Stimulated activated effector memory CD8-positive, alpha-beta T cell treated with anti-CD3 and anti-CD28 coated beads, Interleukin-12 subunit alpha, Interleukin-12 subunit beta, amount 100 ng/mL, for 72 hours (primary cell): ENCODE data around the gene ZFX.
"Not testable (repeated sequence)": the region's sequence is repeated elsewhere in the genome, so short reads cannot be mapped to it uniquely, and the experiment has no call there.

Source experiments
- ATAC-seq: fragments of 150-1000 bp; cut with Tn5 transposase; 2 replicates; pipeline ENCODE4 v1.10.0; 2021
- DNase-seq, 2 donors: peaks; one replicate each; pipeline ENCODE4 v3.0.0; 2021 to 2022; ENCODE audit warnings: low spot score in 2 of 2
- H3K27ac Mint-ChIP-seq: one replicate; pipeline ENCODE4 v1.8.0; 2022; ENCODE audit warnings: mild to moderate bottlenecking, mixed read lengths
- H3K36me3 Mint-ChIP-seq: one replicate; pipeline ENCODE4 v1.8.0; 2022; ENCODE audit warnings: mild to moderate bottlenecking, mixed read lengths
- H3K4me1 Mint-ChIP-seq: one replicate; pipeline ENCODE4 v1.8.0; 2022; ENCODE audit warnings: mixed read lengths
- H3K4me3 Mint-ChIP-seq: one replicate; pipeline ENCODE4 v1.8.0; 2022; ENCODE audit warnings: mild to moderate bottlenecking, mixed read lengths
- H3K9me3 Mint-ChIP-seq: one replicate; pipeline ENCODE4 v1.8.0; 2022; ENCODE audit warnings: mixed read lengths

ZFX gene

GRCh38 chrX:24147165-24147564, 2.4 kb upstream of the ZFX start:
- no peaks in the 10 kb centered on the region for H3K9me3 Mint-ChIP-seq
- H3K4me1 Mint-ChIP-seq, result peaks cover 14% of the 10 kb centered on the region
- H3K4me3 Mint-ChIP-seq, result peak overlapping the region; percentile 25
- H3K36me3 Mint-ChIP-seq, result peaks cover 19% of the 10 kb centered on the region
- no peak for ATAC-seq
- no peak for DNase-seq
- H3K27ac Mint-ChIP-seq, result no peak overlapping the region

GRCh38 chrX:24148121-24148520, 1.4 kb upstream of the ZFX start:
- no peak for ATAC-seq
- Mint-ChIP-seq H3K9me3 (no peaks in the 10 kb centered on the region), H3K36me3 (peaks cover 28% of the 10 kb centered on the region), H3K27ac (peak overlapping the region; percentile 92), H3K4me3 (peak overlapping the region; percentile 62), H3K4me1 (peaks cover 23% of the 10 kb centered on the region)
- no peak for DNase-seq

- Mint-ChIP-seq H3K36me3 (peaks cover 34% of the 10 kb centered on the region), H3K4me1 (peaks cover 29% of the 10 kb centered on the region), H3K4me3 (peak overlapping the region; percentile 62), H3K9me3 (no peaks in the 10 kb centered on the region), H3K27ac (peak overlapping the region; percentile 92)
- DNase-seq (peak; percentile 4 to 66), ATAC-seq (no peak)
These were observed 786 bp upstream of the ZFX start for GRCh38 chrX:24148535-24149350.

- peak overlapping the region; percentile 83 for H3K27ac Mint-ChIP-seq
- peaks cover 48% of the 10 kb centered on the region for H3K36me3 Mint-ChIP-seq
- peak overlapping the region; percentile 89 for H3K4me3 Mint-ChIP-seq
- peaks cover 36% of the 10 kb centered on the region for H3K4me1 Mint-ChIP-seq
- ATAC-seq (peak; percentile 85), DNase-seq (peak; percentile 51 to 81)
- no peaks in the 10 kb centered on the region for H3K9me3 Mint-ChIP-seq
These were observed 692 bp downstream of the ZFX start for GRCh38 chrX:24150051-24150790.

- Mint-ChIP-seq H3K4me1 (peaks cover 37% of the 10 kb centered on the region), H3K9me3 (no peaks in the 10 kb centered on the region)
- no peak for ATAC-seq
These were observed 1.4 kb downstream of the ZFX start for GRCh38 chrX:24150898-24151297.

GRCh38 chrX:24151513-24151912, 2.0 kb downstream of the ZFX start:
- Mint-ChIP-seq H3K36me3 (peaks cover 61% of the 10 kb centered on the region), H3K4me1 (peaks cover 44% of the 10 kb centered on the region), H3K4me3 (peak overlapping the region; percentile 89), H3K9me3 (no peaks in the 10 kb centered on the region), H3K27ac (peak overlapping the region; percentile 83)
- ATAC-seq (no peak), DNase-seq (no peak)

More at GRCh38 chrX:24150898-24151297, 1.4 kb downstream of the ZFX start:
- Mint-ChIP-seq H3K36me3 (peaks cover 55% of the 10 kb centered on the region), H3K27ac (peak overlapping the region; percentile 83), H3K4me3 (peak overlapping the region; percentile 89)
- DNase-seq, result no peak

GRCh38 chrX:24153178-24153795, 3.8 kb downstream of the ZFX start:
- no peak for DNase-seq

GRCh38 chrX:24153796-24154189, 4.3 kb downstream of the ZFX start:
- peak overlapping the region; percentile 89 for H3K4me3 Mint-ChIP-seq
- DNase-seq (no peak), ATAC-seq (no peak)
- H3K27ac Mint-ChIP-seq, result peak overlapping the region; percentile 83
- H3K9me3 Mint-ChIP-seq, result no peaks in the 10 kb centered on the region
- peaks cover 49% of the 10 kb centered on the region for H3K4me1 Mint-ChIP-seq
- H3K36me3 Mint-ChIP-seq, result peaks cover 80% of the 10 kb centered on the region

More at GRCh38 chrX:24153178-24153795, 3.8 kb downstream of the ZFX start:
- H3K4me3 Mint-ChIP-seq, result peak overlapping the region; percentile 89
- peaks cover 49% of the 10 kb centered on the region for H3K4me1 Mint-ChIP-seq
- peak overlapping the region; percentile 83 for H3K27ac Mint-ChIP-seq
- ATAC-seq, result no peak
- H3K9me3 Mint-ChIP-seq, result no peaks in the 10 kb centered on the region
- peaks cover 75% of the 10 kb centered on the region for H3K36me3 Mint-ChIP-seq

- Mint-ChIP-seq H3K4me1 (peaks cover 49% of the 10 kb centered on the region), H3K4me3 (peak overlapping the region; percentile 9)
These were observed 5.0 kb downstream of the ZFX start for GRCh38 chrX:24154490-24155034.

GRCh38 chrX:24155747-24156146, 6.2 kb downstream of the ZFX start:
- peak overlapping the region; percentile 42 for H3K4me3 Mint-ChIP-seq
- peaks cover 95% of the 10 kb centered on the region for H3K36me3 Mint-ChIP-seq
- H3K9me3 Mint-ChIP-seq, ATAC-seq, DNase-seq, H3K27ac Mint-ChIP-seq: not testable (repeated sequence)
- peaks cover 49% of the 10 kb centered on the region for H3K4me1 Mint-ChIP-seq

More at GRCh38 chrX:24154490-24155034, 5.0 kb downstream of the ZFX start:
- DNase-seq, result no peak
- Mint-ChIP-seq H3K9me3 (no peaks in the 10 kb centered on the region), H3K27ac (no peak overlapping the region), H3K36me3 (peaks cover 88% of the 10 kb centered on the region)
- no peak for ATAC-seq

GRCh38 chrX:24156177-24156576, 6.6 kb downstream of the ZFX start:
- Mint-ChIP-seq H3K9me3 (no peaks in the 10 kb centered on the region), H3K36me3 (peaks cover 95% of the 10 kb centered on the region), H3K4me3 (peak overlapping the region; percentile 42), H3K27ac (no peak overlapping the region), H3K4me1 (peaks cover 46% of the 10 kb centered on the region)
- ATAC-seq (peak; percentile 34), DNase-seq (no peak)

- DNase-seq (no peak), ATAC-seq (no peak)
- Mint-ChIP-seq H3K27ac (no peak overlapping the region), H3K36me3 (peaks cover 91% of the 10 kb centered on the region), H3K4me1 (peaks cover 32% of the 10 kb centered on the region), H3K9me3 (no peaks in the 10 kb centered on the region), H3K4me3 (no peak overlapping the region)
These were observed 9.4 kb downstream of the ZFX start for GRCh38 chrX:24158881-24159280.

- ATAC-seq, result no peak
- H3K27ac Mint-ChIP-seq, result no peak overlapping the region
These were observed 16.5 kb downstream of the ZFX start for GRCh38 chrX:24166078-24166477.

GRCh38 chrX:24167719-24168472, 18.4 kb downstream of the ZFX start:
- Mint-ChIP-seq H3K4me1 (peaks cover 53% of the 10 kb centered on the region), H3K27ac (peak overlapping the region; percentile 74), H3K4me3 (peak overlapping the region; percentile 67), H3K36me3 (peaks cover 44% of the 10 kb centered on the region), H3K9me3 (no peaks in the 10 kb centered on the region)
- ATAC-seq, result no peak
- no peak for DNase-seq

More at GRCh38 chrX:24166078-24166477, 16.5 kb downstream of the ZFX start:
- DNase-seq, result no peak
- Mint-ChIP-seq H3K36me3 (peaks cover 58% of the 10 kb centered on the region), H3K4me3 (no peak overlapping the region), H3K9me3 (no peaks in the 10 kb centered on the region), H3K4me1 (peaks cover 55% of the 10 kb centered on the region)
